Kasumi-1 (cell line): ENCODE measurements around the gene SPATA6.
A peak's percentile ranks its signal among the peaks of the same experiment; 100 is the strongest.

Experiments
- DNase-seq, 2 experiments: peaks; one replicate each; lab custom pipeline; 2025; lab: John Stamatoyannopoulos, UW

The SPATA6 gene

DNA sequence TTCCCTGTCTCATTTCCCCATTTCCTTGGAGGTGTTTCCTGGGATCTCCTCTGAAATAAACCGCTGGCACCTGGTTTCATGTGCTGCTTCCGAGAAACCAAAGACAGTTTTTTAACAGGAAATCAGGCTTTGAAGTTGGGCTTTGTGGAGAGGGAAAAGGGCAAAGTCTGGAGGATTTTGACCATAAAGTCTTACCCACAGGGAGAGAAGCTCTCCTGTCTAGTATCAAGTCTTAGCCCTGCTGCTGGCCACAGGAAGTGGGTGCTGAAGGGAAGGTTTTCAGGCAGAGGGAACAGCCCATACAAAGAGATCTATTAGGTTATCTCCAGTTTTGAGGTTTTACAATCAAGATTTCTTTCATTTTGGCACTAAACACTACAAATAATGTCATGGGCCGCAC, 220.2 kb downstream of the SPATA6 start:
- no peak for DNase-seq

- DNase-seq, result no peak
These were observed 220.7 kb downstream of the SPATA6 start for GRCh38 chr1:48251323-48251722.

GRCh38 chr1:48250572-48250971, 221.4 kb downstream of the SPATA6 start:
- DNase-seq, result no peak

DNA sequence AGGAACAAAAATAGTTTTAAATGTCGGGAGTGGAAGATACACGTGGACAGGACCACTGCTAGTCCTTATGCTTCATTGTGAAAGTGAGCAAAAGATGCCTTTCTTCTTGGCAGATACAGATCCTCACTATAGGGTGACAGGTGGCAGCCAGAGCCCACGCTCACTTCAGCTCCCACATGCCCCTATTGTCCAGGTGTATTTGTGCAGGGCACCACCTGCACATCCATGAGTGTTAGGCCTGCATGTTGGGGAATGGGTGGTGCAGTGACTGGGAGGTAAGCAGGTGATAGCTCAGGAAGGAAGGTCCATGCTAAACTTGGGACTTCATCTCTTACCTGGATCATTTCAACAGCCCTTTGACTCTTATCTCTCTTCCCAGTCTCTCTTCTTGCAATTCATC, 222.1 kb downstream of the SPATA6 start:
- no peak for DNase-seq

- DNase-seq, result no peak
These were observed 223.6 kb downstream of the SPATA6 start for GRCh38 chr1:48248356-48248755.

- peak; percentile 44 to 58 for DNase-seq
These were observed 225.3 kb downstream of the SPATA6 start for GRCh38 chr1:48246727-48247126.
